H1 (cell line): ENCODE results near the gene ISOC2. TPM values are rescaled to one million over a fixed set of nuclear protein-coding genes. Genes with fewer than 3 reads are reported as not detected.

Experiments used
- ATF3 ChIP-seq: IDR thresholded peaks from 2 replicates; pipeline ENCODE4 v1.6.1; 2011; ENCODE audit warnings: low read depth, mild to moderate bottlenecking, low read length; ENCODE audit not compliant: insufficient read depth
- BACH1 ChIP-seq: IDR thresholded peaks from 2 replicates; pipeline ENCODE4 v1.6.1; 2012; ENCODE audit warnings: low read length, improper control_type of control experiment
- JUN ChIP-seq: IDR thresholded peaks from 2 replicates; pipeline ENCODE4 v1.6.1; 2011; ENCODE audit warnings: low read depth, mild to moderate bottlenecking, improper control_type of control experiment, low read length
- KDM1A ChIP-seq: fragments of 200-600, 300-600 bp; sonication (generic); IDR thresholded peaks from 2 replicates; pipeline ENCODE4 v1.7.1; 2016; ENCODE audit warnings: mild to moderate bottlenecking, low read length, borderline replicate concordance
- PHF8 ChIP-seq: fragments of 200-600 bp; sonication (generic); conservative IDR thresholded peaks from 2 replicates; pipeline ENCODE4 v1.7.1; 2012; ENCODE audit warnings: low read depth, mild to moderate bottlenecking, inconsistent platforms, low read length, moderate library complexity
- SIX5 ChIP-seq: IDR thresholded peaks from 2 replicates; pipeline ENCODE4 v1.6.1; 2011; ENCODE audit warnings: mild to moderate bottlenecking, low read depth, low read length
- TAF1 ChIP-seq: IDR thresholded peaks from 2 replicates; pipeline ENCODE4 v1.6.1; 2011; ENCODE audit warnings: mild to moderate bottlenecking, low read depth, low read length
- polyA plus RNA-seq, 7 experiments: library from polyadenylated mRNA; depleted of rRNA in 3 of 7; stranded (reverse) in 5 of 7; unstranded in 2 of 7; fragments of >200 nt in 5 of 7; fragments of 200-250 nt in 2 of 7; gene quantifications; 1 replicate in 5 of 7; 2 replicates in 1 of 7; 4 replicates in 1 of 7; pipeline versions ENCODE4 v1.2.1 to v1.2.3, GENCODE V29; 2011 to 2013; ENCODE audit warnings: missing spikeins in 2 of 7, mixed read lengths in 2 of 7
- total RNA-seq: library from RNA; stranded (reverse); fragmentation: NEBNext Ultra II Directional; extraction: Animal tissue kit (Norgen Biotek cat#: 25700); gene quantifications from 2 replicates; pipeline ENCODE4 v1.2.1, GENCODE V29; 2021

ISOC2 gene
- total and polyA plus RNA-seq, 2 of the 8 experiments (the other 6 are each of a cell fraction or from before 2014, with no cell fraction given): 96.9 to 152 TPM

GRCh38 chr19:55419103-55419502, 42.3 kb downstream of the ISOC2 start (continued):
- TF ChIP-seq KDM1A (no peak), SIX5 (no peak), JUN (no peak), PHF8 (no peak), TAF1 (no peak), BACH1 (no peak), ATF3 (no peak)
